ENCODE data around the gene RFK. TPM values are rescaled to one million over a fixed set of nuclear protein-coding genes. Genes with fewer than 3 reads are reported as not detected.

The RFK gene
- total and polyA plus RNA-seq, 9 of the 15 experiments (the other 6 are each of a cell fraction or from before 2014, with no cell fraction given) = 3.8 to 51.1 (median 14.8) TPM

DNA sequence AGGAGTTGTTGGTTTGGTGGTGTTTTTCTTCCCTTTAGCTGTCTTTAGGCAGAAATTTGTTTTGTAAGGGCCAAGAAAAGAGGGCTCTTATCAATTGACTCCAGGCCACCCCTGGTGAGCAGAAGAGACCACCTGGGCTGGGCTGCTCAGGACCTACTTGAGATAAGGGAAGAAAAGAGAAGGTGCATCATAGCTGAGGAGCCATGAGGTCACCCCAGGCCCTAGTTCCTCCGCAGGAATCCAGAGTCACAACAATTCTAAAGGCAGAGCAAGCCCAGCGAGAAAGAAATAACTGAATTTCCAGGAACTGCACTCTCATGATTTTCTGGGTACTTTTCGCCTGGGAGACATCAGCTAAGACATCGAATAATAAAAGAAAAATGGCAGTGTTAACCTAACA is 34.9 kb downstream of the RFK start (continued):
- TF ChIP-seq, protein P1, sequence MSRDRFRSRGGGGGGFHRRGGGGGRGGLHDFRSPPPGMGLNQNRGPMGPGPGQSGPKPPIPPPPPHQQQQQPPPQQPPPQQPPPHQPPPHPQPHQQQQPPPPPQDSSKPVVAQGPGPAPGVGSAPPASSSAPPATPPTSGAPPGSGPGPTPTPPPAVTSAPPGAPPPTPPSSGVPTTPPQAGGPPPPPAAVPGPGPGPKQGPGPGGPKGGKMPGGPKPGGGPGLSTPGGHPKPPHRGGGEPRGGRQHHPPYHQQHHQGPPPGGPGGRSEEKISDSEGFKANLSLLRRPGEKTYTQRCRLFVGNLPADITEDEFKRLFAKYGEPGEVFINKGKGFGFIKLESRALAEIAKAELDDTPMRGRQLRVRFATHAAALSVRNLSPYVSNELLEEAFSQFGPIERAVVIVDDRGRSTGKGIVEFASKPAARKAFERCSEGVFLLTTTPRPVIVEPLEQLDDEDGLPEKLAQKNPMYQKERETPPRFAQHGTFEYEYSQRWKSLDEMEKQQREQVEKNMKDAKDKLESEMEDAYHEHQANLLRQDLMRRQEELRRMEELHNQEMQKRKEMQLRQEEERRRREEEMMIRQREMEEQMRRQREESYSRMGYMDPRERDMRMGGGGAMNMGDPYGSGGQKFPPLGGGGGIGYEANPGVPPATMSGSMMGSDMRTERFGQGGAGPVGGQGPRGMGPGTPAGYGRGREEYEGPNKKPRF (IDR thresholded peaks at IDR 0.05; ENCODE audit: low read depth, low read length) = no peak
- TF ChIP-seq, protein P2, sequence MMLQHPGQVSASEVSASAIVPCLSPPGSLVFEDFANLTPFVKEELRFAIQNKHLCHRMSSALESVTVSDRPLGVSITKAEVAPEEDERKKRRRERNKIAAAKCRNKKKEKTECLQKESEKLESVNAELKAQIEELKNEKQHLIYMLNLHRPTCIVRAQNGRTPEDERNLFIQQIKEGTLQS (IDR thresholded peaks at IDR 0.05) = peak; percentile 84
- TF ChIP-seq, protein P2 (CRISPR knock-in tag; conservative IDR thresholded peaks at IDR 0.05) = no peak
- TF ChIP-seq MCM3 (IDR thresholded peaks at IDR 0.05) = no peak
- TF ChIP-seq, protein P3, sequence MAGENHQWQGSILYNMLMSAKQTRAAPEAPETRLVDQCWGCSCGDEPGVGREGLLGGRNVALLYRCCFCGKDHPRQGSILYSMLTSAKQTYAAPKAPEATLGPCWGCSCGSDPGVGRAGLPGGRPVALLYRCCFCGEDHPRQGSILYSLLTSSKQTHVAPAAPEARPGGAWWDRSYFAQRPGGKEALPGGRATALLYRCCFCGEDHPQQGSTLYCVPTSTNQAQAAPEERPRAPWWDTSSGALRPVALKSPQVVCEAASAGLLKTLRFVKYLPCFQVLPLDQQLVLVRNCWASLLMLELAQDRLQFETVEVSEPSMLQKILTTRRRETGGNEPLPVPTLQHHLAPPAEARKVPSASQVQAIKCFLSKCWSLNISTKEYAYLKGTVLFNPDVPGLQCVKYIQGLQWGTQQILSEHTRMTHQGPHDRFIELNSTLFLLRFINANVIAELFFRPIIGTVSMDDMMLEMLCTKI (IDR thresholded peaks at IDR 0.05; ENCODE audit: partially characterized antibody) = no peak
- TF ChIP-seq HDAC3 (IDR thresholded peaks at IDR 0.05; ENCODE audit: borderline replicate concordance, partially characterized antibody) = peak; percentile 52
- no peak for TF ChIP-seq ZNF668 (CRISPR knock-in tag; IDR thresholded peaks at IDR 0.05)
- TF ChIP-seq XRCC4 (IDR thresholded peaks at IDR 0.05; ENCODE audit: extremely low read depth, insufficient read depth, insufficient read length) = no peak
- TF ChIP-seq SP2 (IDR thresholded peaks at IDR 0.05; ENCODE audit: extremely low read depth, low read depth, low read length, poor library complexity, severe bottlenecking) = no peak
- peak; percentile 55; the same call in 1 of the 2 replicates for TF ChIP-seq L3MBTL2 (IDR thresholded peaks at IDR 0.05)
- TF ChIP-seq ZNF354B (CRISPR knock-in tag; IDR thresholded peaks at IDR 0.05) = no peak
- no peak for TF ChIP-seq NR2C2 (CRISPR knock-in tag; IDR thresholded peaks at IDR 0.05)
- TF ChIP-seq NR2C2 (tag; IDR thresholded peaks at IDR 0.05) = peak; percentile 21; the same call in 1 of the 2 replicates
- no peak for TF ChIP-seq NCOA2 (IDR thresholded peaks at IDR 0.05; ENCODE audit: partially characterized antibody in 2 of 2)
- TF ChIP-seq JUNB (CRISPR knock-in tag; conservative IDR thresholded peaks at IDR 0.05) = no peak
- TF ChIP-seq U2AF1 (optimal IDR thresholded peaks at IDR 0.05; ENCODE audit: low read depth, low read length) = no peak
- no peak for TF ChIP-seq KLF13 (tag; IDR thresholded peaks at IDR 0.05; ENCODE audit: borderline replicate concordance, low read depth)
- TF ChIP-seq, protein P4, sequence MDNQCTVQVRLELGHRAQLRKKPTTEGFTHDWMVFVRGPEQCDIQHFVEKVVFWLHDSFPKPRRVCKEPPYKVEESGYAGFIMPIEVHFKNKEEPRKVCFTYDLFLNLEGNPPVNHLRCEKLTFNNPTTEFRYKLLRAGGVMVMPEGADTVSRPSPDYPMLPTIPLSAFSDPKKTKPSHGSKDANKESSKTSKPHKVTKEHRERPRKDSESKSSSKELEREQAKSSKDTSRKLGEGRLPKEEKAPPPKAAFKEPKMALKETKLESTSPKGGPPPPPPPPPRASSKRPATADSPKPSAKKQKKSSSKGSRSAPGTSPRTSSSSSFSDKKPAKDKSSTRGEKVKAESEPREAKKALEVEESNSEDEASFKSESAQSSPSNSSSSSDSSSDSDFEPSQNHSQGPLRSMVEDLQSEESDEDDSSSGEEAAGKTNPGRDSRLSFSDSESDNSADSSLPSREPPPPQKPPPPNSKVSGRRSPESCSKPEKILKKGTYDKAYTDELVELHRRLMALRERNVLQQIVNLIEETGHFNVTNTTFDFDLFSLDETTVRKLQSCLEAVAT (IDR thresholded peaks at IDR 0.05) = peak in 1 of 2 experiments; percentile 33; a peak in 1 of 4 replicates
- TF ChIP-seq, protein P5, sequence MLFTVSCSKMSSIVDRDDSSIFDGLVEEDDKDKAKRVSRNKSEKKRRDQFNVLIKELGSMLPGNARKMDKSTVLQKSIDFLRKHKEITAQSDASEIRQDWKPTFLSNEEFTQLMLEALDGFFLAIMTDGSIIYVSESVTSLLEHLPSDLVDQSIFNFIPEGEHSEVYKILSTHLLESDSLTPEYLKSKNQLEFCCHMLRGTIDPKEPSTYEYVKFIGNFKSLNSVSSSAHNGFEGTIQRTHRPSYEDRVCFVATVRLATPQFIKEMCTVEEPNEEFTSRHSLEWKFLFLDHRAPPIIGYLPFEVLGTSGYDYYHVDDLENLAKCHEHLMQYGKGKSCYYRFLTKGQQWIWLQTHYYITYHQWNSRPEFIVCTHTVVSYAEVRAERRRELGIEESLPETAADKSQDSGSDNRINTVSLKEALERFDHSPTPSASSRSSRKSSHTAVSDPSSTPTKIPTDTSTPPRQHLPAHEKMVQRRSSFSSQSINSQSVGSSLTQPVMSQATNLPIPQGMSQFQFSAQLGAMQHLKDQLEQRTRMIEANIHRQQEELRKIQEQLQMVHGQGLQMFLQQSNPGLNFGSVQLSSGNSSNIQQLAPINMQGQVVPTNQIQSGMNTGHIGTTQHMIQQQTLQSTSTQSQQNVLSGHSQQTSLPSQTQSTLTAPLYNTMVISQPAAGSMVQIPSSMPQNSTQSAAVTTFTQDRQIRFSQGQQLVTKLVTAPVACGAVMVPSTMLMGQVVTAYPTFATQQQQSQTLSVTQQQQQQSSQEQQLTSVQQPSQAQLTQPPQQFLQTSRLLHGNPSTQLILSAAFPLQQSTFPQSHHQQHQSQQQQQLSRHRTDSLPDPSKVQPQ (CRISPR knock-in tag; IDR thresholded peaks at IDR 0.05; ENCODE audit: borderline replicate concordance) = no peak
- no peak for TF ChIP-seq E2F3 (CRISPR knock-in tag; IDR thresholded peaks at IDR 0.05)
